GM12878 (cell line): ENCODE results near the gene VPREB1. TPM values are rescaled to one million over a fixed set of nuclear protein-coding genes. Genes with fewer than 3 reads are reported as not detected.

Experiments
- ATAC-seq: fragments of 200-7000 bp; cut with Tn5 transposase; 3 replicates; pipeline ENCODE4 v1.9.1; 2020; ENCODE audit warnings: mild to moderate bottlenecking, moderate library complexity
- BruUV-seq: library from RNA; stranded (reverse); fragments of 400-500 nt; replicated peaks from 2 replicates; lab custom pipeline; 2021; lab: Mats Ljungman, UMichigan
- CTCF ChIA-PET: fragments of 300-600 bp; sonication (Branson Sonifier 250); formaldehyde crosslinking; extraction: SDS; loops from one replicate; lab custom pipeline; 2021; ENCODE audit warnings: inconsistent platforms; lab: Yijun Ruan, JAX
- POLR2A ChIA-PET: fragments of 350-600 bp; formaldehyde crosslinking; extraction: SDS; loops from one replicate; lab custom pipeline; 2021; ENCODE audit warnings: inconsistent platforms; lab: Charles Lee
- RAD21 ChIA-PET: fragments of 300-600 bp; sonication (Branson Sonifier 250); formaldehyde crosslinking; loops from one replicate; lab custom pipeline; 2023; ENCODE audit warnings: antibody characterized with exemption; ENCODE audit not compliant: unreplicated experiment; lab: Charles Lee
- SMC1A ChIA-PET: fragments of 300-600 bp; sonication (Branson Sonifier 250); formaldehyde crosslinking; loops from one replicate; lab custom pipeline; 2023; ENCODE audit not compliant: unreplicated experiment, uncharacterized antibody; lab: Charles Lee
- DNase-seq: peaks from one replicate; pipeline ENCODE4 v3.0.0-alpha.2; 2011; ENCODE audit warnings: low read depth, low spot score
- FAIRE-seq: peaks from 3 replicates; lab custom pipeline; 2011; peaks lifted over from hg19 to GRCh38; lab: Jason Lieb, UNC
- H2AFZ ChIP-seq: 2 replicates; pipeline ENCODE4 v1.6.0; 2011; ENCODE audit warnings: low read depth, low read length, control low read depth; ENCODE audit not compliant: control insufficient read depth
- H3K27ac ChIP-seq: 2 replicates; pipeline ENCODE4 v1.5.1; 2011; ENCODE audit warnings: control low read depth; ENCODE audit not compliant: control insufficient read depth, insufficient read depth
- H3K27me3 ChIP-seq, 2 experiments: replicated peaks in 1 of 2; 2 replicates each; pipeline versions ENCODE4 v1.6.0 to v1.6.1; 2011; ENCODE audit warnings: low read length in 1 of 2; ENCODE audit not compliant: control insufficient read depth in 2 of 2, insufficient read depth in 2 of 2
- H3K36me3 ChIP-seq, 2 experiments: 2 replicates each; pipeline ENCODE4 v1.5.1; 2011; ENCODE audit warnings: low read length in 1 of 2; ENCODE audit not compliant: control insufficient read depth in 2 of 2, insufficient read depth in 2 of 2
- H3K4me1 ChIP-seq: 2 replicates; pipeline ENCODE4 v1.6.1; 2011; ENCODE audit warnings: mild to moderate bottlenecking, low read length, moderate library complexity, mixed read lengths; ENCODE audit not compliant: control insufficient read depth, insufficient read depth
- H3K4me2 ChIP-seq: 2 replicates; pipeline ENCODE4 v1.6.0; 2011; ENCODE audit warnings: control low read depth; ENCODE audit not compliant: control insufficient read depth, insufficient read depth
- H3K4me3 ChIP-seq: fragments of 200-600 bp; sonication (generic); 2 replicates; pipeline ENCODE4 v1.5.1; 2016
- H3K79me2 ChIP-seq: 2 replicates; pipeline ENCODE4 v1.6.0; 2011; ENCODE audit warnings: low read length; ENCODE audit not compliant: control insufficient read depth, insufficient read depth
- H3K9ac ChIP-seq: 2 replicates; pipeline ENCODE4 v1.8.0; 2011; ENCODE audit warnings: low read length, control low read depth, mixed read lengths; ENCODE audit not compliant: control insufficient read depth, insufficient read depth
- H3K9me3 ChIP-seq: replicated peaks from 3 replicates; pipeline ENCODE4 v1.5.1; 2011; ENCODE audit warnings: mild to moderate bottlenecking, low read length; ENCODE audit not compliant: control insufficient read depth, insufficient read depth
- H4K20me1 ChIP-seq: 2 replicates; pipeline ENCODE4 v1.6.0; 2011; ENCODE audit not compliant: control insufficient read depth, insufficient read depth
- ETV6 ChIP-seq, 2 experiments: fragments of 450-650 bp in 1 of 2; IDR thresholded peaks in 1 of 2; conservative IDR thresholded peaks in 1 of 2; 2 replicates each; pipeline ENCODE4 v1.6.1; 2014; ENCODE audit warnings: antibody characterized with exemption in 1 of 2, borderline replicate concordance in 1 of 2, low read depth in 1 of 2, mild to moderate bottlenecking in 1 of 2, moderate library complexity in 1 of 2
- KLF5 ChIP-seq: fragments of 450-650 bp; IDR thresholded peaks from 2 replicates; pipeline ENCODE4 v1.6.1; 2014; ENCODE audit warnings: mild to moderate bottlenecking; ENCODE audit not compliant: partially characterized antibody
- MTA2 ChIP-seq: fragments of 450-650 bp; IDR thresholded peaks from 2 replicates; pipeline ENCODE4 v1.6.1; 2016; ENCODE audit warnings: low read depth, mild to moderate bottlenecking, moderate library complexity
- MTA3 ChIP-seq: IDR thresholded peaks from 2 replicates; pipeline ENCODE4 v1.6.1; 2012; ENCODE audit warnings: low read length, inconsistent platforms, borderline replicate concordance
- PAX5 ChIP-seq: IDR thresholded peaks from 2 replicates; pipeline ENCODE4 v1.6.1; 2011; ENCODE audit warnings: low read depth, low read length, borderline replicate concordance
- SP1 ChIP-seq: IDR thresholded peaks from one replicate; pipeline ENCODE4 v1.6.1; 2011; ENCODE audit warnings: low read depth, low read length
- SRF ChIP-seq, 2 experiments: IDR thresholded peaks; 2 replicates each; pipeline ENCODE4 v1.6.1; 2011; ENCODE audit warnings: low read depth in 2 of 2, low read length in 2 of 2, mild to moderate bottlenecking in 1 of 2, moderate library complexity in 1 of 2
- ZBTB4 ChIP-seq: fragments of 450-650 bp; formaldehyde crosslinking; IDR thresholded peaks from 2 replicates; pipeline ENCODE4 v1.4.0; 2022; ENCODE audit warnings: mild to moderate bottlenecking, moderate library complexity
- ZNF274 ChIP-seq: IDR thresholded peaks from one replicate; pipeline ENCODE4 v1.8.0; 2011; ENCODE audit not compliant: insufficient read length, insufficient read depth
- WGBS: methylation state at CpG from one replicate; pipeline ENCODE4 v1.1.6; 2016; ENCODE audit warnings: low lambda C conversion rate; ENCODE audit not compliant: insufficient replicate concordance, insufficient coverage; ENCODE audit errors: missing lambda C conversion rate; 5-methylcytosine and 5-hydroxymethylcytosine counted together
- in situ Hi-C: fragments of 300-500 bp; cut with MboI; formaldehyde crosslinking; loops from 9 replicates; pipeline ENCODE4 v1.14.3; 2018; ENCODE audit warnings: mixed read lengths
- intact Hi-C: fragments of 100-400 bp; cut with micrococcal nuclease; formaldehyde crosslinking; loops from one replicate; pipeline ENCODE4 v1.14.2; 2022; ENCODE audit not compliant: unreplicated experiment
- polyA plus RNA-seq, 11 experiments: library from polyadenylated mRNA; depleted of rRNA in 4 of 11; unstranded in 6 of 11; stranded (reverse) in 5 of 11; fragments of >200 nt; fragmentation: Nextera tagmentation in 4 of 11; fragmentation: Illumina TruSeq in 1 of 11; extraction: Ambion mirVana in 4 of 11; extraction: Trizol in 1 of 11; gene quantifications; 1 replicate in 1 of 11; 2 replicates in 10 of 11; pipeline versions ENCODE4 v1.2.1 to v1.2.3, GENCODE V29; 2011 to 2016; ENCODE audit warnings: inconsistent platforms in 2 of 11, missing spikeins in 2 of 11, low read depth in 1 of 11
- total RNA-seq, 4 experiments: library from RNA; depleted of rRNA in 3 of 4; stranded (reverse); fragments of >200 nt in 3 of 4; fragmentation: Illumina TruSeq in 1 of 4; extraction: Trizol in 1 of 4; gene quantifications; 2 replicates each; pipeline versions ENCODE4 v1.2.1 to v1.2.3, GENCODE V29; 2013 to 2021
- TF ChIP-seq, protein P1 (sequence below): IDR thresholded peaks from 2 replicates; pipeline ENCODE4 v1.6.1; 2012; ENCODE audit warnings: low read depth, low read length, improper control_type of control experiment
- TF ChIP-seq, protein P2 (sequence below): fragments of 450-650 bp; IDR thresholded peaks from 2 replicates; pipeline ENCODE4 v1.6.1; 2016; ENCODE audit warnings: mild to moderate bottlenecking
- TF ChIP-seq, protein P3 (sequence below): IDR thresholded peaks from 2 replicates; pipeline ENCODE4 v1.6.1; 2012; ENCODE audit warnings: low read depth, low read length, improper control_type of control experiment

The VPREB1 gene
- total and polyA plus RNA-seq, 10 of the 15 experiments (the other 5 are each of a cell fraction or from before 2014, with no cell fraction given) = not detected

DNA sequence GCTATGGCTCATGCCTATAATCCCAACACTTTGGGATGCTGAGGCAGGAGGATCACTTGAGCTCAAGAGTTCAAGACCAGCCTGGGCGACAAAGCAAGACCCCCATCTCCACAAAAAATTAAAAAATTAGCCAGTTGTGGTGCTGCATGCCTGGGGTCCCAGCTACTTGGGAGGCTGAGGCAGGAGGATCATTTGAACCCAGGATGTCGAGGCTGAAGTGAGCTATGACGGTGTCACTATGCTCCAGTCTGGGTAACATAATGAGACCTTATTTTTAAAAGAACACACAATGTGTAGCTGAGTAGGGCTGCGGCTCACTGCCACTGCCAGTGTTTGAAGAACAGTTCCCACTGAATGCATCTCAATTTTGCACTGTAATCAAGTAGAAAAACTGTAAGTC is 7.1 kb upstream of the VPREB1 start:
- in situ Hi-C loops = no loop called here
- Histone ChIP-seq H3K27me3 (no peaks in the 10 kb centered on the region), H3K36me3 (no peaks in the 10 kb centered on the region), H3K4me2 (no peak overlapping the region), H4K20me1 (no peaks in the 10 kb centered on the region), H3K4me3 (no peak overlapping the region), H3K9me3 (no peaks in the 10 kb centered on the region), H3K9ac (no peak overlapping the region), H3K27ac (no peak overlapping the region), H2AFZ (no peak overlapping the region), H3K4me1 (no peaks in the 10 kb centered on the region), H3K79me2 (no peaks in the 10 kb centered on the region)
- intact Hi-C loops = no loop called here
- SMC1A ChIA-PET = no interaction called here
- WGBS = 77% methylated on average over 4 of the region's 4 CpGs
- RAD21 ChIA-PET = interaction anchor here (3.1 kb wide), 1 partner anchor 28 kb away, joined by 31 read pairs; no protein-coding TSS in a partner anchor
- no peak for ATAC-seq
- POLR2A ChIA-PET = no interaction called here
- no TSS peak for BruUV-seq
- FAIRE-seq = no peak
- CTCF ChIA-PET = interaction anchor here (3.3 kb wide), 1 partner anchor 29 kb away, joined by 30 read pairs; no protein-coding TSS in a partner anchor
- TF ChIP-seq, protein P1, sequence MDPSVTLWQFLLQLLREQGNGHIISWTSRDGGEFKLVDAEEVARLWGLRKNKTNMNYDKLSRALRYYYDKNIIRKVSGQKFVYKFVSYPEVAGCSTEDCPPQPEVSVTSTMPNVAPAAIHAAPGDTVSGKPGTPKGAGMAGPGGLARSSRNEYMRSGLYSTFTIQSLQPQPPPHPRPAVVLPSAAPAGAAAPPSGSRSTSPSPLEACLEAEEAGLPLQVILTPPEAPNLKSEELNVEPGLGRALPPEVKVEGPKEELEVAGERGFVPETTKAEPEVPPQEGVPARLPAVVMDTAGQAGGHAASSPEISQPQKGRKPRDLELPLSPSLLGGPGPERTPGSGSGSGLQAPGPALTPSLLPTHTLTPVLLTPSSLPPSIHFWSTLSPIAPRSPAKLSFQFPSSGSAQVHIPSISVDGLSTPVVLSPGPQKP = no peak
- TF ChIP-seq ZBTB4 (CRISPR knock-in tag) (no peak), ZNF274 (no peak), SRF (IDR thresholded peaks at IDR 0.05; ENCODE audit: low read depth in 2 of 2, low read length in 2 of 2) (no peak), PAX5 (no peak), ETV6 (conservative IDR thresholded peaks at IDR 0.05 in 1 of 2, IDR thresholded peaks at IDR 0.05 in 1 of 2; ENCODE audit: borderline replicate concordance in 1 of 2, low read depth in 1 of 2) (no peak), SP1 (no peak), KLF5 (no peak), MTA2 (no peak), MTA3 (no peak)
- TF ChIP-seq, protein P2, sequence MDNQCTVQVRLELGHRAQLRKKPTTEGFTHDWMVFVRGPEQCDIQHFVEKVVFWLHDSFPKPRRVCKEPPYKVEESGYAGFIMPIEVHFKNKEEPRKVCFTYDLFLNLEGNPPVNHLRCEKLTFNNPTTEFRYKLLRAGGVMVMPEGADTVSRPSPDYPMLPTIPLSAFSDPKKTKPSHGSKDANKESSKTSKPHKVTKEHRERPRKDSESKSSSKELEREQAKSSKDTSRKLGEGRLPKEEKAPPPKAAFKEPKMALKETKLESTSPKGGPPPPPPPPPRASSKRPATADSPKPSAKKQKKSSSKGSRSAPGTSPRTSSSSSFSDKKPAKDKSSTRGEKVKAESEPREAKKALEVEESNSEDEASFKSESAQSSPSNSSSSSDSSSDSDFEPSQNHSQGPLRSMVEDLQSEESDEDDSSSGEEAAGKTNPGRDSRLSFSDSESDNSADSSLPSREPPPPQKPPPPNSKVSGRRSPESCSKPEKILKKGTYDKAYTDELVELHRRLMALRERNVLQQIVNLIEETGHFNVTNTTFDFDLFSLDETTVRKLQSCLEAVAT = no peak
- TF ChIP-seq, protein P3, sequence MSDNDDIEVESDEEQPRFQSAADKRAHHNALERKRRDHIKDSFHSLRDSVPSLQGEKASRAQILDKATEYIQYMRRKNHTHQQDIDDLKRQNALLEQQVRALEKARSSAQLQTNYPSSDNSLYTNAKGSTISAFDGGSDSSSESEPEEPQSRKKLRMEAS = no peak
- no peak for DNase-seq
